B cell (primary cell): ENCODE data around the gene GPX6. TPM values are rescaled to one million over a fixed set of nuclear protein-coding genes. Genes with fewer than 3 reads are reported as not detected.
"Not testable (repeated sequence)": the region's sequence is repeated elsewhere in the genome, so short reads cannot be mapped to it uniquely, and the experiment has no call there.

ENCODE experiments used
- ATAC-seq: fragments of 200-7000 bp; cut with Tn5 transposase; one replicate; pipeline ENCODE4 v1.10.0; 2021; ENCODE audit warnings: low read depth, mild to moderate bottlenecking, moderate number of reproducible peaks, moderate library complexity
- CTCF ChIA-PET: fragments of 350-600 bp; sonication (Branson Sonifier 250); formaldehyde crosslinking; loops from one replicate; lab custom pipeline; 2021; ENCODE audit warnings: antibody characterized with exemption, inconsistent platforms; lab: Charles Lee
- POLR2A ChIA-PET: fragments of 350-600 bp; sonication (Branson Sonifier 250); formaldehyde crosslinking; loops from one replicate; lab custom pipeline; 2021; ENCODE audit warnings: antibody characterized with exemption; lab: Charles Lee
- DNase-seq: peaks from one replicate; pipeline ENCODE4 v3.0.0; 2013
- H2AFZ ChIP-seq: 2 replicates; pipeline ENCODE4 v1.6.1; 2012; ENCODE audit warnings: mild to moderate bottlenecking, low read depth, low read length; ENCODE audit not compliant: insufficient read depth, poor library complexity, severe bottlenecking
- H3K27ac ChIP-seq, 2 donors: 1 replicate in 1 of 2; 2 replicates in 1 of 2; pipeline ENCODE4 v1.5.1; 2012 to 2013; ENCODE audit warnings: low read length in 2 of 2, mild to moderate bottlenecking in 2 of 2, moderate library complexity in 1 of 2
- H3K27me3 ChIP-seq, 4 experiments: fragments of 200-600 bp in 1 of 4; sonication (generic) in 1 of 4; replicated peaks in 1 of 4; 1 replicate in 2 of 4; 2 replicates in 2 of 4; pipeline versions ENCODE4 v1.6.1 to v1.7.0; 2013 to 2016; ENCODE audit warnings: low read length in 3 of 4, mild to moderate bottlenecking in 2 of 4, mixed read lengths in 1 of 4, moderate library complexity in 1 of 4; ENCODE audit not compliant: insufficient read depth in 4 of 4, control insufficient read depth in 3 of 4; ENCODE audit errors: control extremely low read depth in 1 of 4
- H3K36me3 ChIP-seq, 2 experiments: replicated peaks in 1 of 2; 1 replicate in 1 of 2; 2 replicates in 1 of 2; pipeline versions ENCODE4 v1.6.1 to v1.7.1; 2013; ENCODE audit warnings: low read length in 1 of 2; ENCODE audit not compliant: insufficient read depth in 2 of 2, control insufficient read depth in 1 of 2; ENCODE audit errors: control extremely low read depth in 1 of 2, extremely low read depth in 1 of 2
- H3K4me1 ChIP-seq, 2 donors: fragments of 200-600 bp in 1 of 2; sonication (generic) in 1 of 2; 1 replicate in 1 of 2; 2 replicates in 1 of 2; pipeline versions ENCODE4 v1.5.1 to v1.6.1; 2013 to 2017; ENCODE audit warnings: low read length in 2 of 2; ENCODE audit not compliant: control insufficient read depth in 2 of 2, insufficient read depth in 2 of 2
- H3K4me2 ChIP-seq: replicated peaks from 2 replicates; pipeline ENCODE3; 2012; ENCODE audit warnings: mild to moderate bottlenecking, low read depth, low read length; ENCODE audit not compliant: poor library complexity, severe bottlenecking
- H3K4me3 ChIP-seq, 5 experiments: fragments of 200-600 bp in 1 of 5; sonication (generic) in 1 of 5; 1 replicate in 3 of 5; 2 replicates in 2 of 5; pipeline versions ENCODE4 v1.5.1 to v1.7.0; 2011 to 2016; ENCODE audit warnings: low read length in 4 of 5, mild to moderate bottlenecking in 4 of 5, low read depth in 2 of 5, control low read depth in 1 of 5, moderate library complexity in 1 of 5; ENCODE audit not compliant: insufficient read depth in 1 of 5; ENCODE audit errors: control extremely low read depth in 1 of 5, extremely low read depth in 1 of 5
- H3K79me2 ChIP-seq: fragments of 200-600 bp; sonication (generic); one replicate; pipeline ENCODE4 v1.6.0; 2016; ENCODE audit warnings: low read length; ENCODE audit not compliant: control insufficient read depth, insufficient read depth
- H3K9ac ChIP-seq: fragments of 200-600 bp; sonication (generic); 2 replicates; pipeline ENCODE4 v1.6.1; 2017; ENCODE audit warnings: mild to moderate bottlenecking, low read length, moderate library complexity
- H3K9me3 ChIP-seq, 3 donors: one replicate each; pipeline versions ENCODE4 v1.6.1 to v1.7.1; 2013; ENCODE audit warnings: low read length in 2 of 3; ENCODE audit not compliant: control insufficient read depth in 2 of 3, insufficient read depth in 1 of 3; ENCODE audit errors: control extremely low read depth in 1 of 3
- H4K20me1 ChIP-seq: 2 replicates; pipeline ENCODE4 v1.6.0; 2012; ENCODE audit warnings: mild to moderate bottlenecking, low read length; ENCODE audit not compliant: insufficient read depth, control insufficient read depth, poor library complexity, severe bottlenecking
- H3K27ac Mint-ChIP-seq: one replicate; pipeline ENCODE4 v1.8.0; 2021; ENCODE audit warnings: mixed read lengths
- H3K27me3 Mint-ChIP-seq: one replicate; pipeline ENCODE4 v1.8.0; 2021; ENCODE audit warnings: mixed read lengths
- H3K4me1 Mint-ChIP-seq: one replicate; pipeline ENCODE4 v1.8.0; 2021; ENCODE audit warnings: mixed read lengths
- H3K4me3 Mint-ChIP-seq: one replicate; pipeline ENCODE4 v1.8.0; 2021; ENCODE audit warnings: mixed read lengths
- H3K9me3 Mint-ChIP-seq: one replicate; pipeline ENCODE4 v1.8.0; 2022; ENCODE audit warnings: mixed read lengths; ENCODE audit not compliant: insufficient read depth
- EZH2 ChIP-seq: IDR thresholded peaks from 2 replicates; pipeline ENCODE4 v1.6.1; 2012; ENCODE audit warnings: borderline replicate concordance, low read depth, mild to moderate bottlenecking, moderate library complexity, low read length; ENCODE audit not compliant: insufficient read depth, poor library complexity, severe bottlenecking
- WGBS: methylation state at CpG from one replicate; pipeline ENCODE4 v1.1.5; 2013; ENCODE audit warnings: missing lambda C conversion rate; ENCODE audit not compliant: insufficient coverage; 5-methylcytosine and 5-hydroxymethylcytosine counted together
- intact Hi-C: fragments of 100-400 bp; cut with micrococcal nuclease; formaldehyde crosslinking; loops from one replicate; pipeline ENCODE4 v1.10.0; 2022
- polyA plus RNA-seq: library from polyadenylated mRNA; depleted of rRNA; stranded (reverse); fragments of >200 nt; gene quantifications from 2 replicates; pipeline ENCODE4 v1.2.3, GENCODE V29; 2012
- total RNA-seq, 2 donors: library from RNA; stranded (reverse); fragments of 120-200 nt in 1 of 2; gene quantifications; 1 replicate in 1 of 2; 2 replicates in 1 of 2; pipeline versions ENCODE4 v1.2.3 to v1.2.4, GENCODE V29; 2013 to 2022
- TF ChIP-seq, protein P1 (sequence below): fragments of 200-600 bp; IDR thresholded peaks from one replicate; pipeline ENCODE4 v1.8.0; 2022; ENCODE audit warnings: antibody characterized with exemption, mild to moderate bottlenecking

The GPX6 gene
- total and polyA plus RNA-seq, 2 donors (not counting 1 experiment from before 2014, with no cell fraction given): not detected

DNA sequence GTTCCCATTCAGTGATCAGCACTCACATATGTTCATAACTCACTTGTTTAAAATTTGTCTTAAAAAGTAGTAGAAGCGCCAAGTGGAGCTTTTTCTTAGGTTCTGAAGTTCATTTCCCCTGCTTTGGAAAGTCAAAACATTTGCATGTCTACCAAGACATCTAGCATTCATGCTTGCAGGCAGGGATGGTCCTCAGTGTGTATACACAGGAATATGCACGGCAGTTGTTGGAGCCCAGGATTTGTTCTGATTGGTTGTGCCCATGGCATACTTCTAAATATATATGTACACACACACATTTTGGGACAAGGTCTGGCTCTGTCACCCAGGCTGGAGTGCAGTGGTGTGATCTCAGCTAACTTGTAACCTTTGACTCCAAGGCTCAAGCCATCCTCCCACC is 2.4 kb upstream of the GPX6 start:
- peaks cover 51% of the 10 kb centered on the region for H3K27me3 Mint-ChIP-seq
- H3K27ac ChIP-seq: no peak overlapping the region

DNA sequence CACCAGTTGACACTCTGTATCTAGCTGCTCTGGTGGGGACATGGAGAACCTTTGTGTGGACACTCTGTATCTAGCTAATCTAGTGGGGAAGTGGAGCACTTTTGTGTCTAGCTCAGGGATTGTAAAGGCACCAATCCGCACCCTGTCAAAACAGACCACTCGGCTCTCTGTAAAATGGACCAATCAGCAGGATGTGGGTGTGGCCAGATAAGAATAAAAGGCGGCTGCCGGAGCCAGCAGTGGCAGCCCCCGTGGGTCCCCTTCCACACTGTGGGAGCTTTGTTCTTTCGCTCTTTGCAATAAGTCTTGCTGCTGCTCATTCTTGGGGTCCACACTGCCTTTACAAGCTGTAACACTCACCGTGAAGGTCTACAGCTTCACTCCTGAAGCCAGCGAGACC is 3.2 kb downstream of the GPX6 start:
- ATAC-seq, CTCF ChIA-PET, H3K79me2 ChIP-seq, H3K4me3 ChIP-seq, H3K36me3 ChIP-seq, H3K27ac ChIP-seq, H3K4me1 ChIP-seq, H3K27ac Mint-ChIP-seq, intact Hi-C loops, DNase-seq, POLR2A ChIA-PET, H3K4me2 ChIP-seq, H3K27me3 ChIP-seq, H3K9ac ChIP-seq, H3K4me1 Mint-ChIP-seq, H4K20me1 ChIP-seq, H2AFZ ChIP-seq, H3K4me3 Mint-ChIP-seq, H3K9me3 Mint-ChIP-seq: not testable (repeated sequence)
- 91% methylated on average over 8 of the region's 8 CpGs for WGBS
- H3K27me3 Mint-ChIP-seq: peaks cover 29% of the 10 kb centered on the region
- peaks cover 0 to 12% (median 0%) of the 10 kb centered on the region in 3 donors for H3K9me3 ChIP-seq

More for the DNA sequence above, 2.4 kb upstream of the GPX6 start:
- no peaks in the 10 kb centered on the region for H3K4me1 ChIP-seq
- H4K20me1 ChIP-seq: no peaks in the 10 kb centered on the region
- no peak for ATAC-seq
- no peaks in the 10 kb centered on the region for H3K4me1 Mint-ChIP-seq
- no peak overlapping the region for H3K4me3 Mint-ChIP-seq
- H3K27me3 ChIP-seq: peaks cover 0 to 31% (median 10%) of the 10 kb centered on the region in 4 experiments
- POLR2A ChIA-PET: no interaction called here
- no peak overlapping the region for H3K4me3 ChIP-seq
- no peak overlapping the region for H3K27ac Mint-ChIP-seq
- CTCF ChIA-PET: no interaction called here
- H3K4me2 ChIP-seq: no peak overlapping the region
- WGBS: no CpG with 5 or more reads among the region's 2 CpGs
- no peak overlapping the region for H2AFZ ChIP-seq
- H3K9ac ChIP-seq: no peak overlapping the region
- no peaks in the 10 kb centered on the region for H3K9me3 ChIP-seq
- no peak for DNase-seq
- no peaks in the 10 kb centered on the region for H3K36me3 ChIP-seq
- H3K9me3 Mint-ChIP-seq: no peaks in the 10 kb centered on the region
- intact Hi-C loops: no loop called here
- TF ChIP-seq EZH2: no peak
- TF ChIP-seq, protein P1, sequence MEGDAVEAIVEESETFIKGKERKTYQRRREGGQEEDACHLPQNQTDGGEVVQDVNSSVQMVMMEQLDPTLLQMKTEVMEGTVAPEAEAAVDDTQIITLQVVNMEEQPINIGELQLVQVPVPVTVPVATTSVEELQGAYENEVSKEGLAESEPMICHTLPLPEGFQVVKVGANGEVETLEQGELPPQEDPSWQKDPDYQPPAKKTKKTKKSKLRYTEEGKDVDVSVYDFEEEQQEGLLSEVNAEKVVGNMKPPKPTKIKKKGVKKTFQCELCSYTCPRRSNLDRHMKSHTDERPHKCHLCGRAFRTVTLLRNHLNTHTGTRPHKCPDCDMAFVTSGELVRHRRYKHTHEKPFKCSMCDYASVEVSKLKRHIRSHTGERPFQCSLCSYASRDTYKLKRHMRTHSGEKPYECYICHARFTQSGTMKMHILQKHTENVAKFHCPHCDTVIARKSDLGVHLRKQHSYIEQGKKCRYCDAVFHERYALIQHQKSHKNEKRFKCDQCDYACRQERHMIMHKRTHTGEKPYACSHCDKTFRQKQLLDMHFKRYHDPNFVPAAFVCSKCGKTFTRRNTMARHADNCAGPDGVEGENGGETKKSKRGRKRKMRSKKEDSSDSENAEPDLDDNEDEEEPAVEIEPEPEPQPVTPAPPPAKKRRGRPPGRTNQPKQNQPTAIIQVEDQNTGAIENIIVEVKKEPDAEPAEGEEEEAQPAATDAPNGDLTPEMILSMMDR: no peak
- no peaks in the 10 kb centered on the region for H3K79me2 ChIP-seq
